Neural progenitor cell (in vitro differentiated cells): ENCODE data around the gene WIPF3. TPM values are rescaled to one million over a fixed set of nuclear protein-coding genes. Genes with fewer than 3 reads are reported as not detected.

ENCODE experiments used
- DNase-seq: peaks from one replicate; pipeline ENCODE4 v3.0.0-alpha.2; 2016; ENCODE audit warnings: low spot score
- H2AFZ ChIP-seq: fragments of 200-600 bp; sonication (generic); replicated peaks from 2 replicates; pipeline ENCODE4 v1.6.1; 2016; ENCODE audit warnings: antibody characterized with exemption
- H3F3A ChIP-seq: fragments of 200-600 bp; sonication (generic); 2 replicates; pipeline ENCODE4 v1.6.1; 2016; ENCODE audit warnings: antibody characterized with exemption, low read depth
- H3K27ac ChIP-seq: fragments of 200-600 bp; sonication (generic); 2 replicates; pipeline ENCODE4 v1.5.1; 2016; ENCODE audit warnings: mild to moderate bottlenecking
- H3K27me3 ChIP-seq: fragments of 200-600 bp; sonication (generic); 2 replicates; pipeline ENCODE4 v1.6.1; 2016; ENCODE audit warnings: mild to moderate bottlenecking, moderate library complexity
- H3K36me3 ChIP-seq: fragments of 200-600 bp; sonication (generic); 2 replicates; pipeline ENCODE4 v1.5.1; 2016
- H3K4me1 ChIP-seq: fragments of 200-600 bp; sonication (generic); 2 replicates; pipeline ENCODE4 v1.6.1; 2016; ENCODE audit warnings: mixed run types
- H3K4me2 ChIP-seq: fragments of 200-600 bp; sonication (generic); 2 replicates; pipeline ENCODE4 v1.6.1; 2016
- H3K4me3 ChIP-seq: fragments of 200-600 bp; sonication (generic); 2 replicates; pipeline ENCODE4 v1.5.1; 2016
- H3K79me2 ChIP-seq: fragments of 200-600 bp; sonication (generic); 2 replicates; pipeline ENCODE4 v1.6.1; 2016; ENCODE audit warnings: low read depth
- H3K9ac ChIP-seq: fragments of 200-600 bp; sonication (generic); 2 replicates; pipeline ENCODE4 v1.6.1; 2016
- H3K9me3 ChIP-seq: fragments of 200-600 bp; sonication (generic); 2 replicates; pipeline ENCODE4 v1.5.1; 2016; ENCODE audit warnings: low read depth
- H4K20me1 ChIP-seq: fragments of 200-600 bp; sonication (generic); 2 replicates; pipeline ENCODE4 v1.6.1; 2016; ENCODE audit warnings: low read depth
- H3K27ac Mint-ChIP-seq: 3 replicates; pipeline ENCODE4 v1.8.0; 2021; ENCODE audit warnings: mixed read lengths
- H3K27me3 Mint-ChIP-seq: 2 replicates; pipeline ENCODE4 v1.8.0; 2022; ENCODE audit warnings: low read depth, mild to moderate bottlenecking, inconsistent platforms, moderate library complexity, mixed read lengths; ENCODE audit not compliant: insufficient read depth
- H3K36me3 Mint-ChIP-seq: 3 replicates; pipeline ENCODE4 v1.8.0; 2021; ENCODE audit warnings: mixed read lengths
- H3K4me1 Mint-ChIP-seq: 3 replicates; pipeline ENCODE4 v1.8.0; 2021; ENCODE audit warnings: mixed read lengths
- H3K4me3 Mint-ChIP-seq: 3 replicates; pipeline ENCODE4 v1.8.0; 2021; ENCODE audit warnings: mild to moderate bottlenecking, moderate library complexity, mixed read lengths
- H3K9me3 Mint-ChIP-seq: 3 replicates; pipeline ENCODE4 v1.8.0; 2020; ENCODE audit warnings: mixed read lengths
- CTCF ChIP-seq: fragments of 200-600 bp; sonication (generic); IDR thresholded peaks from 2 replicates; pipeline ENCODE4 v1.5.1; 2017; ENCODE audit warnings: antibody characterized with exemption, mild to moderate bottlenecking
- EZH2 ChIP-seq: fragments of 200-600 bp; sonication (generic); IDR thresholded peaks from 2 replicates; pipeline ENCODE4 v1.6.1; 2017; ENCODE audit warnings: antibody characterized with exemption, mild to moderate bottlenecking, moderate library complexity
- EZH2phosphoT487 ChIP-seq: fragments of 200-600 bp; sonication (generic); IDR thresholded peaks from 2 replicates; pipeline ENCODE4 v1.6.1; 2017; ENCODE audit warnings: antibody characterized with exemption
- total RNA-seq: library from RNA; depleted of rRNA; stranded (reverse); fragments of >200 nt; gene quantifications from 2 replicates; pipeline ENCODE4 v1.2.3, GENCODE V29; 2015; ENCODE audit warnings: low replicate concordance

Gene WIPF3
- total RNA-seq, 1 donor from 2014 or later, result 5.2 TPM

GRCh38 chr7:29805886-29806207 lies 461 bp upstream of the WIPF3 start:
- DNase-seq, result no peak
- H3K4me1 Mint-ChIP-seq, result peaks cover 6% of the 10 kb centered on the region
- peak overlapping the region; percentile 83 for H3K4me3 Mint-ChIP-seq
- no peaks in the 10 kb centered on the region for H3K36me3 Mint-ChIP-seq
- H3K9me3 Mint-ChIP-seq, result no peaks in the 10 kb centered on the region
- peaks cover 31% of the 10 kb centered on the region for H3K27me3 Mint-ChIP-seq
- H3K27ac ChIP-seq, result no peak overlapping the region
- peak overlapping the region; percentile 91 for H3K4me2 ChIP-seq
- H3K9ac ChIP-seq, result no peak overlapping the region
- H2AFZ ChIP-seq, result peak overlapping the region; percentile 69
- no peak for TF ChIP-seq EZH2phosphoT487
- H3K79me2 ChIP-seq, result no peaks in the 10 kb centered on the region
- H3K9me3 ChIP-seq, result no peaks in the 10 kb centered on the region
- H3K27ac Mint-ChIP-seq, result no peak overlapping the region
- peaks cover 14% of the 10 kb centered on the region for H3K4me1 ChIP-seq
- peaks cover 27% of the 10 kb centered on the region for H3F3A ChIP-seq
- peak overlapping the region; percentile 86 for H3K4me3 ChIP-seq
- H4K20me1 ChIP-seq, result peaks cover 8% of the 10 kb centered on the region
- H3K36me3 ChIP-seq, result no peaks in the 10 kb centered on the region
- H3K27me3 ChIP-seq, result peaks cover 48% of the 10 kb centered on the region

- Mint-ChIP-seq H3K36me3 (no peaks in the 10 kb centered on the region), H3K9me3 (no peaks in the 10 kb centered on the region), H3K4me3 (peak overlapping the region; percentile 89), H3K27ac (no peak overlapping the region), H3K4me1 (peaks cover 6% of the 10 kb centered on the region), H3K27me3 (peaks cover 31% of the 10 kb centered on the region)
- Histone ChIP-seq H3K27me3 (peaks cover 48% of the 10 kb centered on the region), H3F3A (peaks cover 27% of the 10 kb centered on the region), H3K36me3 (no peaks in the 10 kb centered on the region), H3K4me3 (peak overlapping the region; percentile 86), H3K4me2 (peak overlapping the region; percentile 91), H3K27ac (no peak overlapping the region), H3K79me2 (no peaks in the 10 kb centered on the region), H2AFZ (peak overlapping the region; percentile 94), H3K4me1 (peaks cover 18% of the 10 kb centered on the region), H3K9me3 (no peaks in the 10 kb centered on the region), H3K9ac (no peak overlapping the region), H4K20me1 (peaks cover 8% of the 10 kb centered on the region)
- TF ChIP-seq CTCF (peak; percentile 28), EZH2phosphoT487 (no peak)
- peak; percentile 63 for DNase-seq
These were observed 910 bp downstream of the WIPF3 start for GRCh38 chr7:29806995-29807841.

GRCh38 chr7:29808075-29808801 lies 1.9 kb downstream of the WIPF3 start:
- no peak for DNase-seq
- no peaks in the 10 kb centered on the region for H3K36me3 ChIP-seq
- H3K4me3 Mint-ChIP-seq, result peak overlapping the region; percentile 86
- peaks cover 8% of the 10 kb centered on the region for H4K20me1 ChIP-seq
- H3K9me3 Mint-ChIP-seq, result no peaks in the 10 kb centered on the region
- H3K36me3 Mint-ChIP-seq, result no peaks in the 10 kb centered on the region
- H3K4me3 ChIP-seq, result no peak overlapping the region
- peak overlapping the region; percentile 91 for H3K4me2 ChIP-seq
- H3K4me1 ChIP-seq, result peaks cover 18% of the 10 kb centered on the region
- H3K4me1 Mint-ChIP-seq, result peaks cover 6% of the 10 kb centered on the region
- no peak overlapping the region for H3K9ac ChIP-seq
- H3K27me3 ChIP-seq, result peaks cover 48% of the 10 kb centered on the region
- H3K27ac Mint-ChIP-seq, result no peak overlapping the region
- peaks cover 27% of the 10 kb centered on the region for H3F3A ChIP-seq
- H3K27ac ChIP-seq, result no peak overlapping the region
- H2AFZ ChIP-seq, result no peak overlapping the region
- peaks cover 30% of the 10 kb centered on the region for H3K27me3 Mint-ChIP-seq
- TF ChIP-seq EZH2, result no peak
- no peak for TF ChIP-seq EZH2phosphoT487
- no peak for TF ChIP-seq CTCF
- no peaks in the 10 kb centered on the region for H3K79me2 ChIP-seq
- H3K9me3 ChIP-seq, result no peaks in the 10 kb centered on the region
